Right lobe of liver (tissue), 6 donors: ENCODE results near the gene GNPAT. TPM values are rescaled to one million over a fixed set of nuclear protein-coding genes. Genes with fewer than 3 reads are reported as not detected.

Experiments
- ATAC-seq, 4 donors: fragments of 200-7000 bp; cut with Tn5 transposase; one replicate each; pipeline ENCODE4 v1.9.1; 2020; ENCODE audit warnings: mild to moderate bottlenecking in 4 of 4, moderate library complexity in 4 of 4
- DNase-seq, 3 donors: peaks; one replicate each; pipeline ENCODE4 v3.0.0-alpha.2; 2020
- H3K27ac ChIP-seq, 3 donors: fragments of 200-600 bp; one replicate each; pipeline ENCODE4 v1.8.0; 2022
- H3K27me3 ChIP-seq, 2 donors: fragments of 200-600 bp; one replicate each; pipeline ENCODE4 v1.8.0; 2022
- H3K36me3 ChIP-seq, 4 donors: fragments of 200-600 bp; sonication (generic) in 1 of 4; one replicate each; pipeline versions ENCODE4 v1.5.1 to v1.8.0; 2017 to 2022; ENCODE audit warnings: control low read depth in 1 of 4
- H3K4me1 ChIP-seq, 4 donors: fragments of 200-600 bp; sonication (generic) in 1 of 4; one replicate each; pipeline versions ENCODE4 v1.5.1 to v1.8.0; 2017 to 2022; ENCODE audit warnings: control low read depth in 1 of 4
- H3K4me3 ChIP-seq, 3 donors: fragments of 200-600 bp; one replicate each; pipeline ENCODE4 v1.8.0; 2022
- H3K9me3 ChIP-seq, 4 donors: fragments of 200-600 bp; sonication (generic) in 1 of 4; one replicate each; pipeline versions ENCODE4 v1.5.1 to v1.8.0; 2017 to 2022; ENCODE audit warnings: control low read depth in 1 of 4
- POLR2A ChIP-seq: fragments of 450-650 bp; IDR thresholded peaks from one replicate; pipeline ENCODE4 v1.6.1; 2017; ENCODE audit warnings: antibody characterized with exemption, mild to moderate bottlenecking
- WGBS: methylation state at CpG from one replicate; pipeline ENCODE4 v1.1.6; 2018; ENCODE audit warnings: low coverage, low lambda C conversion rate; ENCODE audit not compliant: insufficient coverage; ENCODE audit errors: missing lambda C conversion rate; 5-methylcytosine and 5-hydroxymethylcytosine counted together
- intact Hi-C, 2 donors: fragments of 100-400 bp; cut with DNase I; formaldehyde crosslinking; loops; one replicate each; pipeline versions ENCODE4 v1.11.2 to v1.14.1; 2022
- total RNA-seq, 6 experiments: library from RNA; depleted of rRNA in 2 of 6; stranded (reverse); fragments of >200 nt in 2 of 6; fragmentation: NEBNext Ultra II Directional in 3 of 6; extraction: Animal tissue kit (Norgen Biotek cat#: 25700) in 3 of 6; gene quantifications; one replicate each; pipeline versions ENCODE4 v1.1.0 to v1.2.4, GENCODE V29; 2016 to 2023
- TF ChIP-seq, protein P1 (sequence below), 4 donors: fragments of 200-600 bp in 3 of 4; fragments of 450-650 bp in 1 of 4; IDR thresholded peaks; one replicate each; pipeline versions ENCODE4 v1.5.1 to v1.8.0; 2016 to 2022; ENCODE audit warnings: antibody characterized with exemption in 4 of 4, mild to moderate bottlenecking in 2 of 4
- donor health status: DM: no; HTN: yes; CAD: no.
- donor health status: DM: no; HTN: no; CAD: no.
- donor health status: DM: no; HTN: no; CAD: no.
- donor health status: DM: no; HTN: yes; CAD: no.
- donor health status: DM: no; HTN: yes; CAD: no.

GNPAT gene
- total RNA-seq, 6 experiments from 2014 or later, result 18.5 to 24.3 (median 20.1) TPM

- Histone ChIP-seq H3K4me1 (peaks cover 0 to 11% (median 0%) of the 10 kb centered on the region in 4 donors), H3K27me3 (no peaks in the 10 kb centered on the region), H3K27ac (no peak overlapping the region), H3K9me3 (no peaks in the 10 kb centered on the region), H3K36me3 (peaks cover 0 to 17% (median 5%) of the 10 kb centered on the region in 4 donors), H3K4me3 (no peak overlapping the region)
- peak; percentile 14 to 72 (median 70) for ATAC-seq
- intact Hi-C loops, result loop anchor here in 1 of 2 donors (10.0 kb wide), 1 partner anchor 305 kb away; no protein-coding TSS in a partner anchor
- no peak for DNase-seq
- TF ChIP-seq POLR2A, result no peak
- TF ChIP-seq, protein P1, sequence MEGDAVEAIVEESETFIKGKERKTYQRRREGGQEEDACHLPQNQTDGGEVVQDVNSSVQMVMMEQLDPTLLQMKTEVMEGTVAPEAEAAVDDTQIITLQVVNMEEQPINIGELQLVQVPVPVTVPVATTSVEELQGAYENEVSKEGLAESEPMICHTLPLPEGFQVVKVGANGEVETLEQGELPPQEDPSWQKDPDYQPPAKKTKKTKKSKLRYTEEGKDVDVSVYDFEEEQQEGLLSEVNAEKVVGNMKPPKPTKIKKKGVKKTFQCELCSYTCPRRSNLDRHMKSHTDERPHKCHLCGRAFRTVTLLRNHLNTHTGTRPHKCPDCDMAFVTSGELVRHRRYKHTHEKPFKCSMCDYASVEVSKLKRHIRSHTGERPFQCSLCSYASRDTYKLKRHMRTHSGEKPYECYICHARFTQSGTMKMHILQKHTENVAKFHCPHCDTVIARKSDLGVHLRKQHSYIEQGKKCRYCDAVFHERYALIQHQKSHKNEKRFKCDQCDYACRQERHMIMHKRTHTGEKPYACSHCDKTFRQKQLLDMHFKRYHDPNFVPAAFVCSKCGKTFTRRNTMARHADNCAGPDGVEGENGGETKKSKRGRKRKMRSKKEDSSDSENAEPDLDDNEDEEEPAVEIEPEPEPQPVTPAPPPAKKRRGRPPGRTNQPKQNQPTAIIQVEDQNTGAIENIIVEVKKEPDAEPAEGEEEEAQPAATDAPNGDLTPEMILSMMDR (IDR thresholded peaks at IDR 0.05), result no peak
- WGBS, result 43% methylated on average over 6 of the region's 10 CpGs
Observed at GRCh38 chr1:231219422-231220401, 21.3 kb upstream of the GNPAT start.

GRCh38 chr1:231220801-231221200 lies 20.2 kb upstream of the GNPAT start:
- Histone ChIP-seq H3K36me3 (peaks cover 0 to 28% (median 12%) of the 10 kb centered on the region in 4 donors), H3K27me3 (no peaks in the 10 kb centered on the region), H3K4me3 (no peak overlapping the region), H3K9me3 (no peaks in the 10 kb centered on the region), H3K4me1 (peaks cover 0 to 11% (median 0%) of the 10 kb centered on the region in 4 donors), H3K27ac (no peak overlapping the region)
- intact Hi-C loops, result no loop called here
- DNase-seq, result no peak
- TF ChIP-seq, protein P1 (IDR thresholded peaks at IDR 0.05), result no peak
- TF ChIP-seq POLR2A, result no peak
- ATAC-seq, result no peak
- 72% methylated on average over 7 of the region's 11 CpGs for WGBS

DNA sequence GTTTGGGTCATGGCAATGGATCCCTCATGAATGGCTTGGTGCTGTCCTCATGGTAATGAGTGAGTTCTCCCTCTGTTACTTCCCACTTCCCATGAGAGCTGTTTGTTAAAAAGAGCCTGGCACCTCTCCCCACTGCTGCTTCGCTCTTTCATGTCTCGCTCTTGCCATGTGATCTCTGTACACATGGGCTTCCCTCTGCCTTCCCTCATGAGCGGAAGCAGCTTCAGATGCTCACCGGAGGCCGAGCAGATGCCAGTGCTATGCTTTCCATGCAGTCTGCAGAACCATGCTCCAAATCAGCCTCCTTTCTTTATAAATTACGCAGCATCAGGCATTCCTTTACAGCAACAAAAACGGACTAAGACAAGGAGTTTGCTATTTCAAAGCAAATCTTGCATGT lies 14.9 kb upstream of the GNPAT start:
- DNase-seq (no peak), ATAC-seq (no peak)
- no peaks in the 10 kb centered on the region for H3K27me3 ChIP-seq
- no peak overlapping the region for H3K27ac ChIP-seq
- TF ChIP-seq, protein P1 (IDR thresholded peaks at IDR 0.05), result no peak
- TF ChIP-seq POLR2A, result no peak
- WGBS, result 90% methylated on average over 6 of the region's 7 CpGs
- intact Hi-C loops, result no loop called here
- no peaks in the 10 kb centered on the region for H3K9me3 ChIP-seq
- H3K4me3 ChIP-seq, result no peak overlapping the region
- H3K4me1 ChIP-seq, result peaks cover 0 to 5% (median 0%) of the 10 kb centered on the region in 4 donors
- peaks cover 0 to 68% (median 26%) of the 10 kb centered on the region in 4 donors for H3K36me3 ChIP-seq

- ATAC-seq, result no peak
- intact Hi-C loops, result no loop called here
Observed at GRCh38 chr1:231231511-231231910, 9.5 kb upstream of the GNPAT start.

More at GRCh38 chr1:231231511-231231910, 9.5 kb upstream of the GNPAT start:
- 93% methylated on average over 10 of the region's 10 CpGs for WGBS
- no peaks in the 10 kb centered on the region for H3K9me3 ChIP-seq
- H3K36me3 ChIP-seq, result peaks cover 0 to 33% (median 9%) of the 10 kb centered on the region in 4 donors
- TF ChIP-seq, protein P1 (IDR thresholded peaks at IDR 0.05), result no peak
- no peak for TF ChIP-seq POLR2A
- H3K27ac ChIP-seq, result no peak overlapping the region
- no peaks in the 10 kb centered on the region for H3K27me3 ChIP-seq
- H3K4me3 ChIP-seq, result no peak overlapping the region
- peaks cover 0 to 48% (median 18%) of the 10 kb centered on the region in 4 donors for H3K4me1 ChIP-seq
- no peak for DNase-seq
